Measurements from ENCODE around the gene IGSF11. TPM values are rescaled to one million over a fixed set of nuclear protein-coding genes. Genes with fewer than 3 reads are reported as not detected.

Gene IGSF11
- total RNA-seq, 1 donor from 2014 or later = 8.2 TPM

DNA sequence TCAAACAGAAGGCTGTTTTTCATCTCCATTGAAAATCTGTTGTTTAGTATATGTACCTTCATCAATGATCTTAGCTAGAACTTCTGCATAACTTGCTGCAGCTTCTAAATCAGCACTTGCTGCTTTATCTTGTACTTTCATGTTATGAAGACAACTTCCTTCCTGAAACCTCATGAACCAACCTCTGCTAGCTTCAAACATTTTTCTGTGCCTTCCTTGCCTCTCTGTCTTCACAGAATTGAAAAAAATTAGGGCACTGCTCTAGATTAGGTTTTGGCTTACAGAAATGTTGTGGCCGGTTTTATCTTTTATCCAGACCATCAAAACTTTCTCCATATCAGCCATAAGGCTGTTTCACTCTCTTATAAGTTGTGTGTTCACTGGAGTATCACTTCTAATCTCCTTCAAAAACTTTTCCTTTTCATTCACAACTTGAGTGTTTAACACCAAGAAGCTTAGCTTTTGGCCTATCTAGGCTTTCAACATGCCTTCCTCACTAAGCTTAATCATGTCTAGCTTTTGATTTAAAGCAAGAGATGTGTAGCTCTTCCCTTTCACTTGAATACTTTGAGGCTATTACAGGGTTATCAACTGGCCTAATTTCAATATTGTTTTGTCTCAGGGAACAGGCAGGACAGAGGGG is 78.6 kb downstream of the IGSF11 start:
- Mint-ChIP-seq H3K36me3 (ENCODE audit: unreplicated experiment) (peaks cover 20% of the 10 kb centered on the region), H3K27ac (ENCODE audit: unreplicated experiment) (no peak overlapping the region), H3K27me3 (ENCODE audit: unreplicated experiment) (no peaks in the 10 kb centered on the region), H3K9me3 (ENCODE audit: unreplicated experiment) (no peaks in the 10 kb centered on the region), H3K4me1 (ENCODE audit: low read depth, unreplicated experiment) (peaks cover 1% of the 10 kb centered on the region), H3K4me3 (ENCODE audit: unreplicated experiment) (no peak overlapping the region)
- TF ChIP-seq, protein P1, sequence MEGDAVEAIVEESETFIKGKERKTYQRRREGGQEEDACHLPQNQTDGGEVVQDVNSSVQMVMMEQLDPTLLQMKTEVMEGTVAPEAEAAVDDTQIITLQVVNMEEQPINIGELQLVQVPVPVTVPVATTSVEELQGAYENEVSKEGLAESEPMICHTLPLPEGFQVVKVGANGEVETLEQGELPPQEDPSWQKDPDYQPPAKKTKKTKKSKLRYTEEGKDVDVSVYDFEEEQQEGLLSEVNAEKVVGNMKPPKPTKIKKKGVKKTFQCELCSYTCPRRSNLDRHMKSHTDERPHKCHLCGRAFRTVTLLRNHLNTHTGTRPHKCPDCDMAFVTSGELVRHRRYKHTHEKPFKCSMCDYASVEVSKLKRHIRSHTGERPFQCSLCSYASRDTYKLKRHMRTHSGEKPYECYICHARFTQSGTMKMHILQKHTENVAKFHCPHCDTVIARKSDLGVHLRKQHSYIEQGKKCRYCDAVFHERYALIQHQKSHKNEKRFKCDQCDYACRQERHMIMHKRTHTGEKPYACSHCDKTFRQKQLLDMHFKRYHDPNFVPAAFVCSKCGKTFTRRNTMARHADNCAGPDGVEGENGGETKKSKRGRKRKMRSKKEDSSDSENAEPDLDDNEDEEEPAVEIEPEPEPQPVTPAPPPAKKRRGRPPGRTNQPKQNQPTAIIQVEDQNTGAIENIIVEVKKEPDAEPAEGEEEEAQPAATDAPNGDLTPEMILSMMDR (IDR thresholded peaks at IDR 0.05; ENCODE audit: partially characterized antibody, unreplicated experiment) = no peak
- no peak for DNase-seq

DNA sequence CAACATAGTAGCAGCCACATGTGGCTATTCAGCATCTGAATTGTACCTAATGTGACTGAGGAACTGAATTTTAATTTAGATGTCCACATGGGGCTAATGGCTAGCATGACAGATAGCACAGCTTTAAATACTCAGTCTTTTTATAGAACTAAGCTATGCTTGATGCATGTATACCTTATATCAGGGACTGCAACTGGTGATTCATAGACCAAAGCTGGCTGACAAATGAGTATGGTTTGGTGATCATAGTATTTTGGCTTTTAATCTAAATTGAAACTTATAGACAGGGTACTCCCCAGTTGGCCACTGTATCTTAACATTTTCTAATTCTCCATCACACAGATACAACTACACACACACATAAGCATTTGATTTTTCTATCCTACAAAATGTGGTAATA is 83.6 kb downstream of the IGSF11 start:
- no peak for DNase-seq
- H3K4me3 Mint-ChIP-seq (ENCODE audit: unreplicated experiment) = no peak overlapping the region
- TF ChIP-seq, protein P1 (IDR thresholded peaks at IDR 0.05; ENCODE audit: partially characterized antibody, unreplicated experiment) = no peak
- peaks cover 3% of the 10 kb centered on the region for H3K4me1 Mint-ChIP-seq (ENCODE audit: low read depth, unreplicated experiment)
- H3K36me3 Mint-ChIP-seq (ENCODE audit: unreplicated experiment) = peaks cover 14% of the 10 kb centered on the region
- peaks cover 3% of the 10 kb centered on the region for H3K27me3 Mint-ChIP-seq (ENCODE audit: unreplicated experiment)
- H3K27ac Mint-ChIP-seq (ENCODE audit: unreplicated experiment) = no peak overlapping the region
- H3K9me3 Mint-ChIP-seq (ENCODE audit: unreplicated experiment) = no peaks in the 10 kb centered on the region

DNA sequence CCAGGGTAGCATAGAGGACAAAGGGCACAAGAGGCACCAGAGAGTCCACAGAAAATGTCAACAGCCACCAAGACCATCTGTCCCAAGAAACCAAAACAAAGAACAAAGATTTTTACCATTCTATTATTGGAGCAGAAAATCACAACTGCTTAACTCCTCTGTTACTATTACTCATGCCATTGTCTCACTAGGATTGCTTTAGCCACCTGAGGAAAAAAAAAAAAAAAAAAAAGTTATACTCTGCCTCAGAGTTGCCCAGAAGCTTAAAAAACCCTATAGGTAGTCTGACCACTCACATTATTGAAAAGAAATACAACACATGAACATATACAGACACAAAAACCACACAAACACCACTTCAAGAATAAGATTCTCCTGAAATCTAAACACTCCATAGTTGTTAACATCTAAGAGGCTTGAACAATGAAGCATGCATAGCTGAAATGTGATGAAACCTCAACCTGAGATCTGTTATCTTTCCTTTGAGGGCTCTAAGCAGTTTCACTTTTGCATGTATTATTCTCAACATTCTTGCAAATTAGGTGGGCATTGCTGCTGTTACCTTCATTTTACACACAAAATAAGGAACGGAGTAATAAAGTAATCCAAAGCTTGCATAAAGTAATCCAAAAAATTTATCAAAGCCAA is 85.4 kb downstream of the IGSF11 start:
- Mint-ChIP-seq H3K4me3 (ENCODE audit: unreplicated experiment) (no peak overlapping the region), H3K9me3 (ENCODE audit: unreplicated experiment) (no peaks in the 10 kb centered on the region), H3K27ac (ENCODE audit: unreplicated experiment) (peak overlapping the region; percentile 36), H3K27me3 (ENCODE audit: unreplicated experiment) (peaks cover 3% of the 10 kb centered on the region), H3K4me1 (ENCODE audit: low read depth, unreplicated experiment) (peaks cover 4% of the 10 kb centered on the region), H3K36me3 (ENCODE audit: unreplicated experiment) (peaks cover under 1% of the 10 kb centered on the region)
- TF ChIP-seq, protein P1 (IDR thresholded peaks at IDR 0.05; ENCODE audit: partially characterized antibody, unreplicated experiment) = no peak
- no peak for DNase-seq

DNA sequence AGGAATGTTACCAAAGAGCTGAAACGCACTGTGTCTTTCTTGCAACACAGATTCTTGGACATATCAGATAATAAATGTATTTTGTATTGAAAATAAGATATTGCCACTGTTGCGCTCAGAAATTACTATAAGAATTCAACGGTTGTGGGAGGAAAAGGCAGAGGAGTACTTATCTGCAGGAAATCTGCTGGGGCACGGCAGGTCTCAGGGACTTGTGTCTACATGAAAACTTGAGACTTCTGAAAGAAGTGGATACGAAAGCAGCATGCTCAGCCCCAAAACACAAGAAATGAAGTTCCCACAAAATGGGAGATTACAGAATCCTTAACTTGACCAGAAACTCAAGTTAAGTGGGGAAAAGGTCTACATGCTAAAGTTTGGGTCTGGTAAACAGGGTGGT is 86.5 kb downstream of the IGSF11 start:
- H3K4me1 Mint-ChIP-seq (ENCODE audit: low read depth, unreplicated experiment) = peaks cover 4% of the 10 kb centered on the region
- no peak for DNase-seq
- no peaks in the 10 kb centered on the region for H3K9me3 Mint-ChIP-seq (ENCODE audit: unreplicated experiment)
- peak overlapping the region; percentile 16 for H3K27ac Mint-ChIP-seq (ENCODE audit: unreplicated experiment)
- no peak overlapping the region for H3K4me3 Mint-ChIP-seq (ENCODE audit: unreplicated experiment)
- H3K27me3 Mint-ChIP-seq (ENCODE audit: unreplicated experiment) = peaks cover 3% of the 10 kb centered on the region
- no peaks in the 10 kb centered on the region for H3K36me3 Mint-ChIP-seq (ENCODE audit: unreplicated experiment)
- TF ChIP-seq, protein P1 (IDR thresholded peaks at IDR 0.05; ENCODE audit: partially characterized antibody, unreplicated experiment) = no peak

DNA sequence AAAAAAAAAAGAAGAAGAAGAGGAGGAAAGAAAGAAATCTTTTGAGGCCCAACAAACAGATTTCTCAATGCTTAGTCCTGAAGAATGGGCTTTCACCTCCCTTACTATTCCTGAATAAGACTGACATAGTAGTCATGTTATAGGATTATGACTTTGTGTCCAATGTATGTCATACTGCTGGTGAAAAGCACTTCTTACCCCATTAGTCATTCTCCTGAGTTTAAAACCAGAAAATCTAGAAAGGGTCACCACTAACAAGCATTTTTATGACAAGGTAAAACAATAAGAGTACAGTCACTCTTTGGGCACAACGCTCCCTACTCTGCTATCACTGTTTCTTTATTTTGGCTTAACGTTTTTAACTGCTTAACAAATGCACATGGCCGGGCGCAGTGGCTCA is 88.2 kb downstream of the IGSF11 start:
- TF ChIP-seq, protein P1 (IDR thresholded peaks at IDR 0.05; ENCODE audit: partially characterized antibody, unreplicated experiment) = no peak
- peaks cover 3% of the 10 kb centered on the region for H3K27me3 Mint-ChIP-seq (ENCODE audit: unreplicated experiment)
- no peak overlapping the region for H3K27ac Mint-ChIP-seq (ENCODE audit: unreplicated experiment)
- DNase-seq = no peak
- H3K9me3 Mint-ChIP-seq (ENCODE audit: unreplicated experiment) = no peaks in the 10 kb centered on the region
- peaks cover 4% of the 10 kb centered on the region for H3K4me1 Mint-ChIP-seq (ENCODE audit: low read depth, unreplicated experiment)
- no peak overlapping the region for H3K4me3 Mint-ChIP-seq (ENCODE audit: unreplicated experiment)
- no peaks in the 10 kb centered on the region for H3K36me3 Mint-ChIP-seq (ENCODE audit: unreplicated experiment)
